ENCODE measurements around the gene DSG3. TPM values are rescaled to one million over a fixed set of nuclear protein-coding genes. Genes with fewer than 3 reads are reported as not detected.

DSG3 gene
- total RNA-seq, 4 donors from 2014 or later = 79.9 to 167 (median 122) TPM

- no peak overlapping the region for H3K4me3 ChIP-seq (ENCODE audit: low read depth, poor library complexity, severe bottlenecking)
- intact Hi-C loops (cut with DNase I; ENCODE audit: low total_unique reads) = no loop called here
- TF ChIP-seq CTCF (IDR thresholded peaks at IDR 0.05) (no peak), POLR2A (IDR thresholded peaks at IDR 0.05) (no peak)
- 18 to 25% methylated on average over 13 to 25 of the region's 25 CpGs for WGBS, 2 donors
- no peak for DNase-seq (ENCODE audit: low spot score in 2 of 2)
Observed at GRCh38 chr18:31497404-31497835, 49.9 kb downstream of the DSG3 start.

- no peak for TF ChIP-seq CTCF (IDR thresholded peaks at IDR 0.05)
- TF ChIP-seq POLR2A (IDR thresholded peaks at IDR 0.05) = no peak
- WGBS, 2 donors = 1 to 2% methylated on average over 34 to 58 of the region's 79 CpGs
- peak; percentile 46 to 91 for DNase-seq (ENCODE audit: low spot score in 2 of 2)
- intact Hi-C loops (cut with DNase I; ENCODE audit: low total_unique reads) = no loop called here
- H3K4me3 ChIP-seq (ENCODE audit: low read depth, poor library complexity, severe bottlenecking) = peak within 1 kb of the TSS; percentile 50
Observed at GRCh38 chr18:31497836-31498573, 50.5 kb downstream of the DSG3 start, which contains the start of gene DSG2. DSG2 (plus strand) TSS chr18:31498177; CDS start chr18:31498252, 75 bp downstream.

DNA sequence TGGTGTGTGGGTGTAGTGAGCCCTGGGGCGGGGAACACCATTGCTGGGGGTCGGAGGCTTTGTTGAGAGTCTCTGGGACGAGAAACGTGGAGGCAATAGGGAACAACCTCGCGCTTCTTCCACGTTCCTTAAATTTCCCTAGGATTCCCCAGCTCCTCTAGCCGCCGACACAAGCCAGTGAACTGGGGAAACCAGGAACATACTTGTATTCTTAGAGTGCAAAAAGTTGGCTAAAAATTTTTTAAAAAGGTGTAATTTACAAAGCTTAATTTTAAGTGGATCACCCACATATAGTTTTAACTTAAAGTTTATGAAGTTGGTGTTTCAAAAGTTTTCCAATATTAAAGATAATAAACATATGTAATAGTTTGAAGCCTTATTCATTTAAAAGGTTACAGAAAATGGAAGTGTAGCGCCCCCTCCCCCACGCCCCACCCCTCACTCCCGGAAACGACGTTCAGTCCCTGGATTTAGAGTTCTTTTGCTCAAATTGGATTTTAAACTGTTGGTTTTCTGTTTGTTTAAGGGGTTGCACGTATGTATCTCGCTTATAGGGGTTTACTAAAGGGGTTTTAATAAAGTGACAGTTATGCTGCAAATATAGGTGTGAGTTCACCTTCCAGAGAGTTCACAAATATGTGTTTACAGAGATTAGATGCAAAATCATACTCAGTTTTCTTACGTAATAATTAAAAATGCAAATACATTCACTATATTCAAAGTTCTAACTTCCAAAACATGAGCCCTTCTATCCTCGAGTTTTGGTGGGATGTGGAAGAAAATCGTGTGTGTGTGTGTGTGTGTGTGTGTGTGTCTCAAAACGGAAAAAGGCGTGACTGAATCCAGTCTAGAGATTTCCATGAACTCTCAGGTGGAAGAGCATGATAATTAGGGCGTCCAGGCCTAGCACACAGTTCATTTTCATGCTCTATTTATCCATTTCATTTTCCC, 51.3 kb downstream of the DSG3 start:
- H3K4me3 ChIP-seq (ENCODE audit: low read depth, poor library complexity, severe bottlenecking) = peak overlapping the region; percentile 50
- no peak for TF ChIP-seq POLR2A (IDR thresholded peaks at IDR 0.05)
- TF ChIP-seq CTCF (IDR thresholded peaks at IDR 0.05) = no peak
- no peak for DNase-seq (ENCODE audit: low spot score in 2 of 2)
- intact Hi-C loops (cut with DNase I; ENCODE audit: low total_unique reads) = no loop called here
- WGBS, 2 donors = 11 to 14% methylated on average over 22 of the region's 22 CpGs

DNA sequence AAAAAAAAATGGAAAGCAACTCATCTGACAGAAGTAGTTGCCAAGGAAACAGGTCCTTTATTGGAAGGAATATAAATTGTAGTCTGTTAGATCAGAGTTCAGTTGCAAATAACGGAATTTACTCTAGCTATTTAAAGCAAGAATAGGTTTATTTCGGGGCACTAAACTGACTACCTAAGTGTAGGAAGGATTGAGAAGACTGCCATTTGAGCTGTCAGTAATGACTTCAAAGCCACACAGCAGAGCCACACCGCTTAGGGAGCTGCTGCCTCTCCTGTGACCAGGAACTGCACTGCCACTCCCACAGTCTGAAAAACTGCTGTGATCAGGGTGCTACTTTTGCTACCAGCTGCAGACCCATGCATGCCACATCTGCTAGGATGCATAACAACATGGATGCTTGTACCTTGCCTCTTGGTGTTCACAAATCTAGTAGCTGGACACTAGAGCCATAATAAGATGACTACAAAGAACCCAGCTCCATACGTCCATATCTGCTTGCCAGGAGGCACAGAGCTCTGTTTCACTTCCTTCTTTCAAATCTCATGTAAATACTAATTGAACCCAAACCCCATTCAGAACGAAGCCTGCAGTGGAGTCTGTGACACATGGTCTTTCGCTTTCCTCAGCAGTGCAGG, 52.6 kb downstream of the DSG3 start:
- TF ChIP-seq POLR2A (IDR thresholded peaks at IDR 0.05) = no peak
- TF ChIP-seq CTCF (IDR thresholded peaks at IDR 0.05) = no peak
- intact Hi-C loops (cut with DNase I; ENCODE audit: low total_unique reads) = no loop called here
- H3K4me3 ChIP-seq (ENCODE audit: low read depth, poor library complexity, severe bottlenecking) = no peak overlapping the region
- no peak for DNase-seq (ENCODE audit: low spot score in 2 of 2)
- 48 to 53% methylated on average over 6 of the region's 6 CpGs for WGBS, 2 donors

DNA sequence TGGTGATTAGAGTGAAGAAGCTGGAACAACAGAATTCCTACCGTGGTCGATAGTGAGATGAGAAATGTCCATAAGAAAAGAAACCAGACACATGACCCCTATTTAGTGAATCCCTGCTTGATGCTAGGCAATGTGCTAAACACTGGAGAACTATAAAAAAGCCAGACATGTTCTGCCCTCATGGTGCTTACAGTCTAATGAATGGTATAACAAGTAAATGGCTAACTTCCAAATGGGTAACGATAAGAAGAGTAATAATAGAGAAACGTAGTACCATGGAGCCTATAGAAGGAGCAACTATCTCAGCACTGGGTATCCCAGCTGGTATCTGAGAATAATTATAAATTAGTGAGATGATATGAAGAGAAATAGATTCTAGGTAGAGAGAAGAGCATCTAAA, 55.5 kb downstream of the DSG3 start:
- intact Hi-C loops (cut with DNase I; ENCODE audit: low total_unique reads) = no loop called here
- TF ChIP-seq POLR2A (IDR thresholded peaks at IDR 0.05) (no peak), CTCF (IDR thresholded peaks at IDR 0.05) (no peak)
- 91 to 94% methylated on average over 4 of the region's 4 CpGs for WGBS, 2 donors
- H3K4me3 ChIP-seq (ENCODE audit: low read depth, poor library complexity, severe bottlenecking) = no peak overlapping the region
- no peak for DNase-seq (ENCODE audit: low spot score in 2 of 2)
